ENCODE data around the gene RASSF10. TPM values are rescaled to one million over a fixed set of nuclear protein-coding genes. Genes with fewer than 3 reads are reported as not detected.

The RASSF10 gene
- total RNA-seq, 1 experiment from 2014 or later: not detected

DNA sequence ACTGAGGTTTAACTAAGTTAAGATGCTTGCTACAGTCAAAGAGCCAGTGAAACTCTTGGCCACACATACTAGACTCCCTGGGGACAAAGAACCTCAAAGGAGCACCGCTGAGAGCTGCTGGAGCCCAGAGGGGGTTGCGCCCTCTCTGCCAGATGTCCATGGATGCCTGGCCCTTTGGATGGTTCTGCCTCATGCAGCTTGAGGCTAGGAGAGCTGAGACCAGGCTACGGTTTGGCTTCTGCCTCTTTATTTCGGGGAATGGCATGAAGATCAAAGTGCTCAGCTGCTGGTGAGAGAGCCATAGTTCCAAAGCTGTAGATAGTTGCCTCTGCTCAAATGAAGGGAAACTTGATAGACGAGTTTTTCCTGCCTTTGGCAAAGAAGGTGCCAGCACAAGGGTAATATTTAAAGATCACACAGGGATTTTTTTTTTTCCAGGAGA, 43.0 kb downstream of the RASSF10 start:
- no peaks in the 10 kb centered on the region for H3K79me2 ChIP-seq (ENCODE audit: insufficient read depth, low read length)
- H3K4me3 ChIP-seq (replicated peaks in 1 of 2; ENCODE audit: low read depth in 1 of 2, low read length in 2 of 2): no peak overlapping the region
- ChIA-PET POLR2A (no interaction called here), RAD21 (ENCODE audit: low non-redundant PET in 1 of 2, low total read pairs in 2 of 2, uncharacterized antibody in 2 of 2, unreplicated experiment in 2 of 2) (no interaction called here), CTCF (no interaction called here)
- no peak overlapping the region for H3K27ac ChIP-seq (ENCODE audit: low read depth, low read length)
- peaks cover 20 to 41% of the 10 kb centered on the region in 2 experiments for H3K4me1 ChIP-seq (ENCODE audit: control insufficient read depth in 1 of 2, insufficient read depth in 2 of 2, low read length in 2 of 2)
- peak; percentile 61 for TF ChIP-seq SP1 (IDR thresholded peaks at IDR 0.05; ENCODE audit: low read depth)
- TF ChIP-seq, protein P1, sequence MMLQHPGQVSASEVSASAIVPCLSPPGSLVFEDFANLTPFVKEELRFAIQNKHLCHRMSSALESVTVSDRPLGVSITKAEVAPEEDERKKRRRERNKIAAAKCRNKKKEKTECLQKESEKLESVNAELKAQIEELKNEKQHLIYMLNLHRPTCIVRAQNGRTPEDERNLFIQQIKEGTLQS (IDR thresholded peaks at IDR 0.05): no peak
- TF ChIP-seq FOSL1 (IDR thresholded peaks at IDR 0.05; ENCODE audit: low read depth): 0 out of 2 replicates have a peak, but pooled peaks have one; percentile 12
- no peak for TF ChIP-seq ZFX (IDR thresholded peaks at IDR 0.05)
- TF ChIP-seq CBX3 (IDR thresholded peaks at IDR 0.05; ENCODE audit: low read depth): no peak
- TF ChIP-seq TCF7L2 (IDR thresholded peaks at IDR 0.05; ENCODE audit: borderline replicate concordance, extremely low read depth, insufficient read depth, insufficient read length): peak; percentile 27
- no TSS peak for BruUV-seq (replicated peaks)
- DNase-seq (ENCODE audit: low read depth, low spot score): no peak
- H4K20me1 ChIP-seq (ENCODE audit: insufficient read depth): no peaks in the 10 kb centered on the region
- no peak overlapping the region for H3K9ac ChIP-seq (ENCODE audit: low read length)
- no peaks in the 10 kb centered on the region; the same call in 1 of the 2 replicates for H3K9me2 ChIP-seq (ENCODE audit: insufficient read depth)
- no peaks in the 10 kb centered on the region for H3K27me3 ChIP-seq (ENCODE audit: insufficient read depth, low read length)
- H2AFZ ChIP-seq (ENCODE audit: low read depth, low read length, poor library complexity, severe bottlenecking): no peak overlapping the region
- no peaks in the 10 kb centered on the region for H3K9me3 ChIP-seq (ENCODE audit: control insufficient read depth in 1 of 2, insufficient read depth in 1 of 2, low read depth in 1 of 2, low read length in 2 of 2)
- peak overlapping the region; percentile 22 for H3K4me2 ChIP-seq (ENCODE audit: low read length)
- ATAC-seq: peak; percentile 47; the same call in 1 of the 2 replicates
- intact Hi-C loops (cut with micrococcal nuclease): no loop called here
- no peaks in the 10 kb centered on the region for H3K36me3 ChIP-seq (ENCODE audit: control insufficient read depth in 1 of 2, insufficient read depth in 2 of 2, low read length in 2 of 2)

DNA sequence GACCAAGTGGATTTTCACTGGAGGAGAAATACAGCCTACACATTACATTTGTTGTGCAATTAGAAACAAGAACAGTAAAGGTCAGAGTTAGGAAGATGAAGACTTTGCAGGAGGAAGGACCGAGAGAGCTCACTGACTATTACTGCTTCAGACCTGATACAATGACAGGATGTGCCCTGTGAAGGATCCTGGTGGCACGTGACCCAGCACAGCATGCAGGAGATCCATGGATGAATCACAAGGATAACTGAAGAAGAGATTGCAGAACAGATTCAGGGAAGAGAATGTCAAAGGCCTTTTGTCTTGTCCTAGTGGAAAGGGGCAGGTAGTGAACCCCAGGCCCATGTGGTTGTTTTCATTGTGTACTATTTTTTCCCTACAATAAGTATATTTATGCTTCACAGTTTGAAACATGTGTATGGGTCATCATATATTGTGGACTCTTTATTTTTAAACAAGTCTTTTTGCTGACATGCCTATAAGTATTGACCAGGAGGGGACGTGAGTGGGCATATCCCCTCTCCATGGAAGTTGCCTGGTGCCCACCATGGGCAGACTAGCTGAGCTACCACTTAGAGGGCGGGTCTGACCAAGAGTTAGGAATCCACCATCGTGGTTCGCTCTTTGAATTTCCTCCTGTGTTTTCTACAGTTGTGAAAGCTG, 44.3 kb downstream of the RASSF10 start:
- Histone ChIP-seq H4K20me1 (ENCODE audit: insufficient read depth) (no peaks in the 10 kb centered on the region), H2AFZ (ENCODE audit: low read depth, low read length, poor library complexity, severe bottlenecking) (no peak overlapping the region), H3K9me2 (ENCODE audit: insufficient read depth) (no peaks in the 10 kb centered on the region; the same call in 1 of the 2 replicates), H3K27me3 (ENCODE audit: insufficient read depth, low read length) (no peaks in the 10 kb centered on the region), H3K79me2 (ENCODE audit: insufficient read depth, low read length) (no peaks in the 10 kb centered on the region), H3K9ac (ENCODE audit: low read length) (no peak overlapping the region), H3K4me3 (replicated peaks in 1 of 2; ENCODE audit: low read depth in 1 of 2, low read length in 2 of 2) (no peak overlapping the region), H3K27ac (ENCODE audit: low read depth, low read length) (no peak overlapping the region), H3K36me3 (ENCODE audit: control insufficient read depth in 1 of 2, insufficient read depth in 2 of 2, low read length in 2 of 2) (no peaks in the 10 kb centered on the region), H3K4me1 (ENCODE audit: control insufficient read depth in 1 of 2, insufficient read depth in 2 of 2, low read length in 2 of 2) (peaks cover 20 to 41% of the 10 kb centered on the region in 2 experiments), H3K4me2 (ENCODE audit: low read length) (peak overlapping the region; percentile 17; the same call in 1 of the 2 replicates), H3K9me3 (ENCODE audit: control insufficient read depth in 1 of 2, insufficient read depth in 1 of 2, low read depth in 1 of 2, low read length in 2 of 2) (no peaks in the 10 kb centered on the region)
- ChIA-PET RAD21 (ENCODE audit: low non-redundant PET in 1 of 2, low total read pairs in 2 of 2, uncharacterized antibody in 2 of 2, unreplicated experiment in 2 of 2) (no interaction called here), CTCF (no interaction called here), POLR2A (no interaction called here)
- DNase-seq (ENCODE audit: low read depth, low spot score) (no peak), ATAC-seq (no peak)
- TF ChIP-seq CEBPB (IDR thresholded peaks at IDR 0.05; ENCODE audit: low read depth) (no peak), CBX3 (IDR thresholded peaks at IDR 0.05; ENCODE audit: low read depth) (no peak), YY1 (IDR thresholded peaks at IDR 0.05; ENCODE audit: extremely low read depth, insufficient replicate concordance, low read depth, low read length) (no peak), POLR2AphosphoS5 (IDR thresholded peaks at IDR 0.05; ENCODE audit: low read depth, low read length) (no peak), ZFX (IDR thresholded peaks at IDR 0.05) (no peak)
- TF ChIP-seq, protein P1 (IDR thresholded peaks at IDR 0.05): no peak
- TF ChIP-seq, protein P2, sequence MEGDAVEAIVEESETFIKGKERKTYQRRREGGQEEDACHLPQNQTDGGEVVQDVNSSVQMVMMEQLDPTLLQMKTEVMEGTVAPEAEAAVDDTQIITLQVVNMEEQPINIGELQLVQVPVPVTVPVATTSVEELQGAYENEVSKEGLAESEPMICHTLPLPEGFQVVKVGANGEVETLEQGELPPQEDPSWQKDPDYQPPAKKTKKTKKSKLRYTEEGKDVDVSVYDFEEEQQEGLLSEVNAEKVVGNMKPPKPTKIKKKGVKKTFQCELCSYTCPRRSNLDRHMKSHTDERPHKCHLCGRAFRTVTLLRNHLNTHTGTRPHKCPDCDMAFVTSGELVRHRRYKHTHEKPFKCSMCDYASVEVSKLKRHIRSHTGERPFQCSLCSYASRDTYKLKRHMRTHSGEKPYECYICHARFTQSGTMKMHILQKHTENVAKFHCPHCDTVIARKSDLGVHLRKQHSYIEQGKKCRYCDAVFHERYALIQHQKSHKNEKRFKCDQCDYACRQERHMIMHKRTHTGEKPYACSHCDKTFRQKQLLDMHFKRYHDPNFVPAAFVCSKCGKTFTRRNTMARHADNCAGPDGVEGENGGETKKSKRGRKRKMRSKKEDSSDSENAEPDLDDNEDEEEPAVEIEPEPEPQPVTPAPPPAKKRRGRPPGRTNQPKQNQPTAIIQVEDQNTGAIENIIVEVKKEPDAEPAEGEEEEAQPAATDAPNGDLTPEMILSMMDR (IDR thresholded peaks at IDR 0.05 in 2 of 3, conservative IDR thresholded peaks at IDR 0.05 in 1 of 3; ENCODE audit: borderline replicate concordance in 1 of 3, insufficient read depth in 1 of 3, low read depth in 2 of 3, low read length in 2 of 3): no peak
- TF ChIP-seq, protein P3, sequence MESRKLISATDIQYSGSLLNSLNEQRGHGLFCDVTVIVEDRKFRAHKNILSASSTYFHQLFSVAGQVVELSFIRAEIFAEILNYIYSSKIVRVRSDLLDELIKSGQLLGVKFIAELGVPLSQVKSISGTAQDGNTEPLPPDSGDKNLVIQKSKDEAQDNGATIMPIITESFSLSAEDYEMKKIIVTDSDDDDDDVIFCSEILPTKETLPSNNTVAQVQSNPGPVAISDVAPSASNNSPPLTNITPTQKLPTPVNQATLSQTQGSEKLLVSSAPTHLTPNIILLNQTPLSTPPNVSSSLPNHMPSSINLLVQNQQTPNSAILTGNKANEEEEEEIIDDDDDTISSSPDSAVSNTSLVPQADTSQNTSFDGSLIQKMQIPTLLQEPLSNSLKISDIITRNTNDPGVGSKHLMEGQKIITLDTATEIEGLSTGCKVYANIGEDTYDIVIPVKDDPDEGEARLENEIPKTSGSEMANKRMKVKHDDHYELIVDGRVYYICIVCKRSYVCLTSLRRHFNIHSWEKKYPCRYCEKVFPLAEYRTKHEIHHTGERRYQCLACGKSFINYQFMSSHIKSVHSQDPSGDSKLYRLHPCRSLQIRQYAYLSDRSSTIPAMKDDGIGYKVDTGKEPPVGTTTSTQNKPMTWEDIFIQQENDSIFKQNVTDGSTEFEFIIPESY (IDR thresholded peaks at IDR 0.05; ENCODE audit: extremely low read depth, insufficient replicate concordance, low read length): no peak
- intact Hi-C loops (cut with micrococcal nuclease): no loop called here
- BruUV-seq (replicated peaks): no TSS peak

Data from HCT116 (cell line).